GM10248 (cell line): ENCODE data around the gene PITPNB.

Experiments used
- CTCF ChIA-PET: fragments of 300-600 bp; sonication (Branson Sonifier 250); formaldehyde crosslinking; extraction: SDS; loops from one replicate; lab custom pipeline; 2021; ENCODE audit warnings: antibody characterized with exemption; lab: Yijun Ruan, JAX
- POLR2A ChIA-PET: fragments of 350-650 bp; sonication (Branson Sonifier 250); formaldehyde crosslinking; extraction: SDS; loops from one replicate; lab custom pipeline; 2020; ENCODE audit warnings: antibody characterized with exemption; lab: Yijun Ruan, JAX
- DNase-seq: peaks from one replicate; pipeline ENCODE4 v3.0.0; 2012; ENCODE audit errors: extremely low spot score
- CTCF ChIP-seq: IDR thresholded peaks from 2 replicates; pipeline ENCODE4 v1.5.1; 2012; ENCODE audit warnings: mild to moderate bottlenecking, low read depth; ENCODE audit errors: extremely low read depth, missing control alignments, control extremely low read depth

PITPNB gene

GRCh38 chr22:27867953-27868731 lies 50.9 kb downstream of the PITPNB start:
- ChIA-PET POLR2A (no interaction called here), CTCF (interaction anchor here (1.2 to 1.4 kb wide), 4 partner anchors 10 to 22 kb away, joined by 3 to 6 read pairs (median 4); no protein-coding TSS in a partner anchor)
- DNase-seq, result no peak
- TF ChIP-seq CTCF, result no peak

GRCh38 chr22:27867085-27867952 lies 51.7 kb downstream of the PITPNB start:
- TF ChIP-seq CTCF, result no peak
- DNase-seq, result no peak
- ChIA-PET CTCF (interaction anchor here (1.3 to 1.4 kb wide), 2 partner anchors 13 to 23 kb away, joined by 3 to 4 read pairs; no protein-coding TSS in a partner anchor), POLR2A (no interaction called here)

- no peak for TF ChIP-seq CTCF
- CTCF ChIA-PET, result interaction anchor here (1.3 kb wide), 1 partner anchor 14 kb away, joined by 4 read pairs; no protein-coding TSS in a partner anchor
- DNase-seq, result no peak
- POLR2A ChIA-PET, result no interaction called here
Measured at GRCh38 chr22:27866135-27867084, 52.6 kb downstream of the PITPNB start.

GRCh38 chr22:27865496-27865895 lies 53.6 kb downstream of the PITPNB start:
- no peak for DNase-seq
- no peak for TF ChIP-seq CTCF
- ChIA-PET CTCF (no interaction called here), POLR2A (no interaction called here)

GRCh38 chr22:27863556-27863955 lies 55.5 kb downstream of the PITPNB start:
- ChIA-PET CTCF (interaction anchor here (1.0 to 1.8 kb wide), 4 partner anchors 12 to 23 kb away, joined by 3 to 5 read pairs (median 4); no protein-coding TSS in a partner anchor), POLR2A (no interaction called here)
- no peak for DNase-seq
- TF ChIP-seq CTCF, result no peak
